Smooth muscle cell of the brain vasculature (primary cell): ENCODE data around the gene KRT34.
"Not testable (repeated sequence)": the region's sequence is repeated elsewhere in the genome, so short reads cannot be mapped to it uniquely, and the experiment has no call there.

ENCODE experiments used
- DNase-seq: peaks from one replicate; pipeline ENCODE4 v3.0.0-alpha.2; 2012; ENCODE audit warnings: low read depth, low spot score

The KRT34 gene

DNA sequence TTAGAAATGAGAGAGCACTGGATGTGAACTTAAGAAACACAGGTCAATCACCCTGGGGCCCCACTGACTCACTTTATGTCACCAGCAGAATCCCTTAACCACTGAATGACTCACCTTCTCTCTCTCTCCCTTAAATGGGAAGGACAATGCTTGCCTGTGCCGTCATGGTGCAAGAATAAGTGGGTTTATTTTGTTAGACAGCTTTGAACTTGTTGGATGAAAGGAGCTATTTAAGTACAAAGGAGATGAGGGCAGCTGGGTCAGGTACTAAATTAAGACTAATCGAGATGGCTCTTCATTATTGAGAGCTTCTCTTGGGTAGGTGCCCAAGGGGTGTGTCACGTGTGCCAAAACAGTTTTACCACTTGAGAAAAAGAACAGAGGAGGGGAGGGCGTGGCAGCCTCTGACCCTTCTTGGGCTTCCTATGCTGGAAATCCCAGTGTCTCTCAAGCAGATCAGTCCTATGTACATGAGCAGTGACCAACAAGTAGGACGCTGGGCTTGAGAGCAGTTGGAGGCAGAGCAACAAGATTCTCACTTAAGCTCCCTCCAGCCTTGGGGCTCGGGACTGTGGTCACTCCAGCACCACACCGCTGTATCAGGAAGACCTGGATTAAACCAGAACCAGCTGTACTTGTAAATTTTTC lies 22.0 kb upstream of the KRT34 start:
- no peak for DNase-seq

DNA sequence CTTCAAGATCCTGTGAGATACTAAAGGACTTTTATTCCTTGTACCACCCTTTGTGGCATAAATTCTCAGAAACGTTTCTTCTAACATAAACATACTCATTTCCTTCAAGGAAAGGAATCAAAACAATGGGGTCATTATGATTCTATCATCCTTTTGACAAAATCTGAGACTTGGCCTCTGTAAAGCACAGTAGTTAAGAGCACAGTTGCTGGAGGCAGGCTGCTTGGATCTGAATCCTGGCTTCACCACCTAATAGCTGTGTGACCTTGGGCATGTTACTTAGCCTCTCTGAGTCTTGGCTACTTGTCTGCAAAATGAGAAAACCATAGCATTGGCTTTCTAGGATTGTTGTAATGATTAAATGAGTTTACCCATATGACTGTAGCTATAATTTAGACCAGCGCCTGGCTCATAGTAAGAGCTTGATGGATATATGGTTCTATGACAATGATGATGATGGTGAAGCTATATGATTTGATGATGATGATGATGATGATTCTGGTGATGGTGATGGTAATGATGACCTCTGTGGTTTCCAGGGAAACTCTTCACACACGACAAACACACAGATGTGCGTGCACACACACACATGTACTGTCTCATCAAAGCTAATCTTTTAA lies 21.4 kb upstream of the KRT34 start:
- DNase-seq = no peak

- no peak for DNase-seq
Observed at GRCh38 chr17:41402161-41402560, 20.1 kb upstream of the KRT34 start.

- DNase-seq = no peak
Observed at GRCh38 chr17:41396996-41397660, 15.0 kb upstream of the KRT34 start, which contains the start of gene KRT31. Gene KRT31, minus strand, starts transcription at chr17:41397608. Its CDS starts 69 bp downstream, at chr17:41397539.

DNA sequence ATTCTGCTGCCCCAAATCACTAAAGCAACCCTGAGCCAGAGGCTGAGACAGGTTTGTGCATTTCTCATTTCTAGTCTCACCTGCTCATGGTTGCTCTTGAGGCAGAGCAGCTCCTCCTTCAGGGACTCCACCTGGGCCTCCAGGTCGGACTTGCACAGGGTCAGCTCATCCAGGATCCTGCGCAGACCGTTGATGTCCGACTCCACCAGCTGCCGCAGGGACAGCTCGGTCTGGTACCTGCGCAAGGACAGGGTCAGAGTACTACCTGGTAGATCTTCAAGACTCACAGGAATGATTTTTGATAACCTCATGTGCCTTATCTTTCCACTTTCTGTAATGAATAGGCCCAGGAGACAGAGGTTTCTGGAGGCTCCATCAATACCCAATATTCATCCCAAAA lies 14.2 kb upstream of the KRT34 start:
- DNase-seq = no peak

GRCh38 chr17:41395611-41396010 lies 13.5 kb upstream of the KRT34 start:
- no peak for DNase-seq

DNA sequence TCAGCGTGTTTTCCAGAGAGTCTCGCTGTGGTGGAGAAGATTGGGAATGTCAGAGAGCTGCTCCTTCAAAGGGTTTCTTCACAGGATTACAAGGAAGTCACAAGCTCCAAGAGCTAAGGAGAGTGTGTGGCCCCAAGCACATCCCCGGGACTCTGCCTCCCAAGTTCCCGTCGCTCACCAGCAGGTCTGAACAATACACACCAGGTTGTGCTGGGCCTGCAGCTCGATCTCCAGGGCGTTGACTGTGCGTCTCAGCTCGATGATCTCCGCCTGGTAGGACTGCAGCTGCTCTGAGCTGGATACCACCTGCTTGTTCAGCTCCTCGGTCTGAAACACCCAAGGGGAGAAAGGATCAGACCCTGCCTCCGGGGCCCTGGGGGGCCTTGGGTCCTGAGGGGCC lies 12.9 kb upstream of the KRT34 start:
- not testable (repeated sequence) for DNase-seq

DNA sequence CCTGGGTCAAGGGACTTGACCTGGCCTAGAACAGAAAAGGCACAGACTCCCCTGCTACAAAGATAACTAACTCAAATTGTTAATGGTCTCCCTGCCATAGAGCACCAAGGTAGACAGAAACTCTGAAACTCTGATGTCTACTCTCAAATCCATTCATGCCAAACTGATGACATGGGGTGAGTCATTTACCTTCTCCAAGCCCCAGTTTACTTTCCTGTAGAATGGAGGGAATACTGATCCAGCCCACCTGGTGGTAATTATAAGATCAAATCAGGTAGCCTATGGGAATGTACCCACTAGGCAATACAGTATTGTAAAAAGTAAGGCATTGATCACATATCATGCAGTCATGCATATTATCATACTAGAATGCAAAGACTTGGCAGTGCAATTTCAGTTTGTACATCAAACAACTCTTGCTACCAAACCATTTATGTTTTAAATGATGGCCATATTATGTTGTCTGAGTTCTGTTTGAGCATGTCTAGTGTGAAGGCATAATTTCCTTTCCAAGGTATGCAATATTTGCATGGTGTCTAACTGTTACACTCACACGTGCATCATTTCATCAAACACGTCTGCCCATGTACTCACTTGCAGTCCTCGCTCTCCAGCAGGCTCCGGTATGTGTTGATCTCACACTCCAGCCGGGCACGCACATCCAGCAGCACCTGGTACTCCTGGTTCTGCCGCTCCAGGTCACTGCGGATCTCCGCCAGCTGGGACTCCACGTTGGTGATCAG lies 12.3 kb upstream of the KRT34 start:
- DNase-seq = no peak

- no peak for DNase-seq
Observed at GRCh38 chr17:41393826-41394225, 11.7 kb upstream of the KRT34 start.

DNA sequence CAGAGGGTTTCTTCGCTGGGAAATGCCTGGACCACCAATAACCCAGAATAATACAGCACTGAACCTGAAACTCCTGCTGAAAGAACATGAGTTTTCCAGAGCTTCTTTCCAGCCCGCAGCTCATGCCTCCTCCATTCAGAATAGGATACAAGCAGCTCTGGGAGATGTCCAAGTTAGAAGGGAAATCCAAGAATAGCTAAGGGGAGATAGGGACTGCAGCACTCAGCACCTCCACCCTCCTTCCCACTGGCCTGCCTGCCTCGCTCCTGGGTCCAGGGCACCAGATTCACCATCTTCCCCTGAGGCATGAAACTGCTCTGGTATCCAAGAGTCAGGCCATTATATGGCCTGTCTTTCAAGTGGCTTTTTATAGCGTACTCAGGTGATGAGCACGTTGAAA lies 11.2 kb upstream of the KRT34 start:
- no peak for DNase-seq

- no peak for DNase-seq
Observed at GRCh38 chr17:41392278-41392677, 10.2 kb upstream of the KRT34 start.

GRCh38 chr17:41391535-41391934 lies 9.4 kb upstream of the KRT34 start:
- no peak for DNase-seq

DNA sequence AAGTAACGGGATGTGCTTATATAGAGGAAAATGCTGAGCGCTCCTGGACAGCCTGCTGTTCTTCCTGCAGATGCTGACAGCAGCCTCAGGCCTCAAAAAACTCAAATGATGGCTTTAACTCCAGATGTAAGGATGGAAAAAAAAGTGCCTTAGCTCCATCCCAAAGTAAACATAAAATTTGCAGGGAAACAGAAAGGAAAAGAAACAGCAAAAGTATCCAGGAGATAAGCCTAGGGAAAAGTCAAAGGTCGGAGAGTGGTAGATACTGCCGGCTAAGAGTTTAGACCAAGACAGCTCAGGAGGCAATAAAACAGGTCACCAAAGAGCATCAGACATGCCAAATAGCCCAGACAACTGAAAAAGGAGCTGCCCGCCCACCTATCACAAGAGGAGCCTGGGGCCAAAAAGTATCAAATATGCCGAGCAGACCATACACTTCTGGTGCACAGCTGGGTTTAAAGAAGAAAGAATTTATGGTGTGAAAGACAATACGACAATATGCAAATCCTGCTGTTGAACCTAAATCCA lies 8.4 kb upstream of the KRT34 start:
- DNase-seq = no peak

DNA sequence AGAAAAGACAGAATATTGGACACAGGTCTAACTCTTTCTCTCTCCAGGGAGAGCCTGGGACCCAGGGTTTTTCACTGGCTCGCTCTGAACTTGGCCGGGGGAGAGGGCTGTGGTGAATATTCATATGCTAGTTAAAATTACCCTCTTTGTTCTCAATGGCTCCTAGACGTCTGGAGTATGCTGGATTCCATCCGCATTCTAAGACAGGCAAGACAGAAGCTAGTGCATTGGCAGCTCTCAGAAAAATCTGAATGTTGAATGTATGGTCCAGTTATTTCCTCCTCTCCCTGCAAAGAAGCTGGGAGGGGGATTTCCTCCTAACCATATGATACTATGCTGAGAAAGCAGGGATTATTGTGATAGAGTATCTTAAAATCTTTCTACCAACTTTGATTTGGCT lies 5.6 kb upstream of the KRT34 start:
- no peak for DNase-seq

- DNase-seq = no peak
Observed at GRCh38 chr17:41386227-41386626, 4.1 kb upstream of the KRT34 start.

DNA sequence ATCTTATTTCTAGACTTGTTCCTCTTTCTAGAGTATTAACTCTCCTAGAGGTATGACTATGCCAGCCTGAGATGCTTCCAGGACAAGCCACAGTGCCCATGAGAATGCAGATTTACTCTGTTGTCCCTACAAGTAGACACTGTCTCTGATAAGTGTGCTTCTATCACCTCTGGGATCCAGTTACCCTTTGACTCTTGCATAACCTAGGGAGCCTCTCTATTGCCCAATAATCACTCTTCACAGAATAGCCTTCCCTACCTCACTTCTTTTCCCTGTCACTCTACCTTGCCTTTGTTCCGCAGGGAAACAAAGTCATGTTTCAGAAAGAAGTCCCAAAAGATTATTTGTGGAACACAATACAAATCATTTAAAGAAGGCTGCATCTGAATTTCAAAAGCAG lies 1.6 kb upstream of the KRT34 start:
- no peak for DNase-seq

DNA sequence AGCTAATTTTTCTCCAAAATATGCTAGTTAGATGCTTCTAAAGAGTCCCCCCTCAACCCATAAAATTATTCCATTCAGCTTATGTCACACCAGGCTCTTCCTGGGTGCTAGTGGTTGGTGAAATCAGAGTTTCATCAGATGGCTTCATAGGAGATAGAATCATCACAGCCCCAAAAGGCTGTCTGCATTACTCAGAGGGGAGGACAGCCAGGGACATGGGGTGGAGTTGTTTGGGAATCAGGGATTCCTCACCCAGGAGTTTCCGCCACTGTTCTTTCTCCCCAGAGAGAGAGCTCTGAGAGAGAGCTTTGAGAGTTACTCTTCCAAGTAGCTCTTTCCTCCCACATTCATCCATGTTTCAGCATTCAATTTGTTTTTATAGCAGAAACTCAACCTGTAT lies 288 bp upstream of the KRT34 start:
- DNase-seq = no peak

GRCh38 chr17:41380091-41380490 lies 2.0 kb downstream of the KRT34 start:
- DNase-seq = not testable (repeated sequence)

DNA sequence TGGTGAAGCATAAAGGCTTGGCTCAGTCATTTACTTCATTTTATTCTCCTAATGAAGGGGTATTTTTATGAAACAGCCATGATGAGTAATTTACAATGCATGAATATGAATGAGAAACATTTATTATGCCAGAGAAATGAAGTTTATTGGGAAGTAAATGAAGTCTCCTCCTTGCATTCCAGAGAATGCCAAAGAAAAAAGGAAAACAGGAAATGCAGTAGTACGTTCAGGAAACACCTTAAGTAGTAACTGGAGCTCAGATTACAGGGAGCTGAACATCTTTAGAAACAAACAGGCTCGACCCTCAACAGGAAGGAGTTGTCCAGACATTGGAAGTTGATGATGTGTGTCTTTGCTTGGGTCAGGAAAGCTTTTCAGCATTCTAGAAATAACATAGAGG lies 4.6 kb downstream of the KRT34 start:
- DNase-seq = no peak

GRCh38 chr17:41369713-41370112 lies 12.4 kb downstream of the KRT34 start, which contains the start of gene KRT33B:
Gene KRT33B, minus strand, starts transcription at chr17:41369813. Its CDS starts 63 bp downstream, at chr17:41369750.
- no peak for DNase-seq

DNA sequence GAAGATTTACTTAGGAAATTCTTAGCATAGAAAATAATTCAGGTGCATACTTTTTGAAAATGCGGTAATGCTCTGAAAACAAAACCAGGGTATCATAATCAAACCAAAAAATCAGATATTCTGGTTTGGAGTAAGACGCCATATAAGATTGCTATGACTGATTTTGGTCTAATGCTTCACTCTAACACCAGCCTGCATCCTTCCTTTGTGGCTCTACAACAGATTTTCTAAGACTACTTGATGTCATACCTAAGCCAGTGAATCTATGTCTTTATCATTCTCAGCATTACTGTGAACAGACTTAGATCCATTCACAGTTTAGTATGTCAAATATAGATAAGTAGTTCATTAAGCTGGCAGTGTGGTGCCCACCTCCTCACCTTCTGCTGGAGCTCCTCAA lies 13.1 kb downstream of the KRT34 start:
- DNase-seq = no peak
